Skeletal muscle satellite cell (primary cell): Measurements from ENCODE around the gene EPC2.
"Not testable (repeated sequence)": the region's sequence is repeated elsewhere in the genome, so short reads cannot be mapped to it uniquely, and the experiment has no call there.

Experiments
- H3K27me3 ChIP-seq: 2 replicates; pipeline ENCODE4 v1.7.0; 2013; ENCODE audit warnings: low read length; ENCODE audit not compliant: control insufficient read depth, insufficient read depth
- H3K36me3 ChIP-seq: 2 replicates; pipeline ENCODE4 v1.7.0; 2013; ENCODE audit warnings: mild to moderate bottlenecking, control low read depth, low read length; ENCODE audit not compliant: insufficient read depth
- H3K4me1 ChIP-seq: 2 replicates; pipeline ENCODE4 v1.7.0; 2013; ENCODE audit warnings: low read length; ENCODE audit not compliant: control insufficient read depth, insufficient read depth
- H3K4me2 ChIP-seq: 2 replicates; pipeline ENCODE4 v1.7.0; 2013; ENCODE audit warnings: mild to moderate bottlenecking, low read length
- H3K4me3 ChIP-seq: 2 replicates; pipeline ENCODE4 v1.7.0; 2013; ENCODE audit warnings: low read length
- H3K9ac ChIP-seq: 2 replicates; pipeline ENCODE4 v1.7.0; 2013; ENCODE audit warnings: mild to moderate bottlenecking, low read depth, low read length, moderate library complexity
- H3K9me3 ChIP-seq: replicated peaks from 2 replicates; pipeline ENCODE4 v1.7.0; 2013; ENCODE audit warnings: mild to moderate bottlenecking, control low read depth, low read length

Gene EPC2

GRCh38 chr2:148680462-148680861 lies 35.9 kb downstream of the EPC2 start:
- Histone ChIP-seq H3K36me3 (no peaks in the 10 kb centered on the region), H3K9ac (no peak overlapping the region), H3K4me3 (no peak overlapping the region), H3K9me3 (no peaks in the 10 kb centered on the region), H3K4me1 (peaks cover 7% of the 10 kb centered on the region), H3K4me2 (no peak overlapping the region), H3K27me3 (no peaks in the 10 kb centered on the region)

GRCh38 chr2:148681443-148681842 lies 36.9 kb downstream of the EPC2 start:
- Histone ChIP-seq H3K9ac (no peak overlapping the region), H3K4me3 (no peak overlapping the region), H3K4me1 (no peaks in the 10 kb centered on the region), H3K4me2 (no peak overlapping the region), H3K27me3 (no peaks in the 10 kb centered on the region), H3K36me3 (no peaks in the 10 kb centered on the region), H3K9me3 (no peaks in the 10 kb centered on the region)

GRCh38 chr2:148681862-148682261 lies 37.3 kb downstream of the EPC2 start:
- not testable (repeated sequence) for H3K27me3 ChIP-seq, H3K9ac ChIP-seq, H3K36me3 ChIP-seq, H3K4me1 ChIP-seq, H3K9me3 ChIP-seq, H3K4me3 ChIP-seq, H3K4me2 ChIP-seq

GRCh38 chr2:148684507-148684906 lies 40.0 kb downstream of the EPC2 start:
- H3K4me3 ChIP-seq = no peak overlapping the region
- H3K4me1 ChIP-seq = no peaks in the 10 kb centered on the region
- H3K27me3 ChIP-seq = no peaks in the 10 kb centered on the region
- no peak overlapping the region for H3K9ac ChIP-seq
- no peak overlapping the region for H3K4me2 ChIP-seq
- no peaks in the 10 kb centered on the region for H3K36me3 ChIP-seq
- H3K9me3 ChIP-seq = no peaks in the 10 kb centered on the region

- no peaks in the 10 kb centered on the region for H3K27me3 ChIP-seq
These were observed 43.0 kb downstream of the EPC2 start for GRCh38 chr2:148687543-148687942.

GRCh38 chr2:148688011-148688410 lies 43.5 kb downstream of the EPC2 start:
- H3K9ac ChIP-seq, H3K27me3 ChIP-seq, H3K36me3 ChIP-seq, H3K4me3 ChIP-seq, H3K4me2 ChIP-seq, H3K9me3 ChIP-seq, H3K4me1 ChIP-seq: not testable (repeated sequence)

More at GRCh38 chr2:148687543-148687942, 43.0 kb downstream of the EPC2 start:
- Histone ChIP-seq H3K4me3 (no peak overlapping the region), H3K4me2 (no peak overlapping the region), H3K36me3 (peaks cover 6% of the 10 kb centered on the region), H3K9ac (no peak overlapping the region), H3K9me3 (no peaks in the 10 kb centered on the region), H3K4me1 (no peaks in the 10 kb centered on the region)

- H3K4me2 ChIP-seq = no peak overlapping the region
- H3K36me3 ChIP-seq = peaks cover 5% of the 10 kb centered on the region
- no peak overlapping the region for H3K9ac ChIP-seq
- H3K9me3 ChIP-seq = peaks cover 9% of the 10 kb centered on the region
- peaks cover under 1% of the 10 kb centered on the region for H3K4me1 ChIP-seq
- H3K27me3 ChIP-seq = no peaks in the 10 kb centered on the region
- H3K4me3 ChIP-seq = no peak overlapping the region
These were observed 52.4 kb downstream of the EPC2 start for GRCh38 chr2:148696985-148697384.

GRCh38 chr2:148699830-148700229 lies 55.3 kb downstream of the EPC2 start:
- Histone ChIP-seq H3K9me3 (peaks cover 9% of the 10 kb centered on the region), H3K4me3 (no peak overlapping the region), H3K4me1 (peaks cover 8% of the 10 kb centered on the region), H3K9ac (no peak overlapping the region), H3K4me2 (no peak overlapping the region), H3K36me3 (peaks cover 4% of the 10 kb centered on the region), H3K27me3 (no peaks in the 10 kb centered on the region)

GRCh38 chr2:148701039-148701438 lies 56.5 kb downstream of the EPC2 start:
- Histone ChIP-seq H3K9me3 (peaks cover 9% of the 10 kb centered on the region), H3K4me3 (no peak overlapping the region), H3K36me3 (peaks cover under 1% of the 10 kb centered on the region)

GRCh38 chr2:148701877-148702276 lies 57.3 kb downstream of the EPC2 start:
- Histone ChIP-seq H3K4me2 (no peak overlapping the region), H3K27me3 (no peaks in the 10 kb centered on the region), H3K9me3 (peaks cover 9% of the 10 kb centered on the region), H3K4me3 (no peak overlapping the region), H3K4me1 (peaks cover 8% of the 10 kb centered on the region), H3K9ac (no peak overlapping the region), H3K36me3 (no peaks in the 10 kb centered on the region)

More at GRCh38 chr2:148701039-148701438, 56.5 kb downstream of the EPC2 start:
- Histone ChIP-seq H3K4me2 (no peak overlapping the region), H3K4me1 (peaks cover 8% of the 10 kb centered on the region), H3K27me3 (no peaks in the 10 kb centered on the region), H3K9ac (no peak overlapping the region)

- Histone ChIP-seq H3K4me1 (peaks cover 8% of the 10 kb centered on the region), H3K36me3 (no peaks in the 10 kb centered on the region), H3K4me2 (no peak overlapping the region), H3K9ac (no peak overlapping the region), H3K27me3 (no peaks in the 10 kb centered on the region), H3K9me3 (peaks cover 9% of the 10 kb centered on the region), H3K4me3 (no peak overlapping the region)
These were observed 57.9 kb downstream of the EPC2 start for GRCh38 chr2:148702475-148702874.

- Histone ChIP-seq H3K4me1 (peaks cover 8% of the 10 kb centered on the region), H3K36me3 (no peaks in the 10 kb centered on the region)
These were observed 59.7 kb downstream of the EPC2 start for GRCh38 chr2:148704247-148704646.

More at GRCh38 chr2:148704247-148704646, 59.7 kb downstream of the EPC2 start:
- H3K4me3 ChIP-seq = no peak overlapping the region
- no peak overlapping the region for H3K4me2 ChIP-seq
- H3K9ac ChIP-seq = no peak overlapping the region
- H3K27me3 ChIP-seq = no peaks in the 10 kb centered on the region
- peaks cover 9% of the 10 kb centered on the region for H3K9me3 ChIP-seq
